SU-DHL-6 (cell line): ENCODE results near the gene KDM3A.

ENCODE experiments used
- EZH2phosphoT487 ChIP-seq: fragments of 200-600 bp; sonication (generic), shearing (Covaris generic); conservative IDR thresholded peaks from 2 replicates; pipeline ENCODE4 v1.6.1; 2018; ENCODE audit warnings: mild to moderate bottlenecking, antibody characterized with exemption, low read length, moderate library complexity, mixed read lengths
- TF ChIP-seq, protein P1 (sequence below): fragments of 200-600 bp; sonication (generic); IDR thresholded peaks from one replicate; pipeline ENCODE4 v1.5.1; 2017; ENCODE audit warnings: antibody characterized with exemption, mild to moderate bottlenecking, low read length, moderate library complexity; ENCODE audit not compliant: insufficient read depth, poor library complexity, severe bottlenecking

DNA sequence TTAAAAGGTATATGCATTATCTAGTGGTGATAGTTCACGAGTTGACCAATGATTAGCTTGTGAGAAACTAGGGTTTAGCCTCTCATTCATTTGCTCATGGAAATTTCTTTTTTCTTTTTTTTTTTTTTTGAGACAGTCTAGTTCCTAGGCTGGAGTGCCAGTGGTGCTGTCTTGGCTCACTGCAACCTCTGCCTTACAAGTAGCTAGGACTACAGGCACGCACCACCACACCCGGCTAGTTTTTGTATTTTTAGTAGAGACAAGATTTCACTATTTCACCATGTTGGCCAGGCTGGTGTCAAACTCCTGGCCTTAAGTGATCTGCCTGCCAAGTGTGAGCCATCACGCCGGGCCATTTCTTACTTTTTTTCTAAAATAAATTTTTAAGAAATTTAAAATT lies 14.0 kb downstream of the KDM3A start:
- TF ChIP-seq, protein P1, sequence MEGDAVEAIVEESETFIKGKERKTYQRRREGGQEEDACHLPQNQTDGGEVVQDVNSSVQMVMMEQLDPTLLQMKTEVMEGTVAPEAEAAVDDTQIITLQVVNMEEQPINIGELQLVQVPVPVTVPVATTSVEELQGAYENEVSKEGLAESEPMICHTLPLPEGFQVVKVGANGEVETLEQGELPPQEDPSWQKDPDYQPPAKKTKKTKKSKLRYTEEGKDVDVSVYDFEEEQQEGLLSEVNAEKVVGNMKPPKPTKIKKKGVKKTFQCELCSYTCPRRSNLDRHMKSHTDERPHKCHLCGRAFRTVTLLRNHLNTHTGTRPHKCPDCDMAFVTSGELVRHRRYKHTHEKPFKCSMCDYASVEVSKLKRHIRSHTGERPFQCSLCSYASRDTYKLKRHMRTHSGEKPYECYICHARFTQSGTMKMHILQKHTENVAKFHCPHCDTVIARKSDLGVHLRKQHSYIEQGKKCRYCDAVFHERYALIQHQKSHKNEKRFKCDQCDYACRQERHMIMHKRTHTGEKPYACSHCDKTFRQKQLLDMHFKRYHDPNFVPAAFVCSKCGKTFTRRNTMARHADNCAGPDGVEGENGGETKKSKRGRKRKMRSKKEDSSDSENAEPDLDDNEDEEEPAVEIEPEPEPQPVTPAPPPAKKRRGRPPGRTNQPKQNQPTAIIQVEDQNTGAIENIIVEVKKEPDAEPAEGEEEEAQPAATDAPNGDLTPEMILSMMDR: no peak
- no peak for TF ChIP-seq EZH2phosphoT487
